ENCODE results near the gene RAP1A. TPM values are rescaled to one million over a fixed set of nuclear protein-coding genes. Genes with fewer than 3 reads are reported as not detected.

The RAP1A gene
- total RNA-seq, 1 experiment from 2014 or later: 26.7 TPM

- no peak for TF ChIP-seq CTCF (conservative IDR thresholded peaks at IDR 0.05)
- Histone ChIP-seq H2BK20ac (ENCODE audit: low read depth, low read length, poor library complexity, severe bottlenecking) (no peak overlapping the region), H4K20me1 (ENCODE audit: control insufficient read depth, insufficient read depth, insufficient read length) (no peaks in the 10 kb centered on the region), H4K5ac (ENCODE audit: insufficient read length, low read depth, low read length) (no peak overlapping the region), H3K23me2 (ENCODE audit: insufficient read length, low read depth, low read length, poor library complexity, severe bottlenecking) (no peaks in the 10 kb centered on the region), H3K14ac (ENCODE audit: insufficient read depth, low read length) (no peak overlapping the region), H3K79me2 (ENCODE audit: insufficient read depth, low read length) (peaks cover 4% of the 10 kb centered on the region; the same call in 1 of the 2 replicates), H2BK15ac (ENCODE audit: low read depth, low read length) (no peak overlapping the region), H3K56ac (ENCODE audit: insufficient read length, low read depth, low read length) (no peak overlapping the region), H4K91ac (ENCODE audit: insufficient read length, low read depth, low read length) (no peak overlapping the region), H3K23ac (ENCODE audit: insufficient read length, low read depth, low read length) (no peak overlapping the region), H2AFZ (ENCODE audit: low read length) (no peak overlapping the region), H2BK5ac (ENCODE audit: insufficient read length, low read length) (no peak overlapping the region), H3K79me1 (ENCODE audit: insufficient read depth, low read depth, low read length, poor library complexity, severe bottlenecking) (peaks cover 3% of the 10 kb centered on the region), H3T11ph (ENCODE audit: low read length) (no peak overlapping the region), H3K18ac (ENCODE audit: insufficient read length, low read depth, low read length) (no peak overlapping the region), H3K9me3 (ENCODE audit: control insufficient read depth, low read depth, low read length) (no peaks in the 10 kb centered on the region), H3K9ac (ENCODE audit: extremely low read depth, insufficient read length, low read length) (no peak overlapping the region), H2BK120ac (ENCODE audit: low read depth, low read length, poor library complexity, severe bottlenecking) (no peak overlapping the region), H3K27me3 (ENCODE audit: insufficient read depth, low read length) (no peaks in the 10 kb centered on the region), H2BK12ac (ENCODE audit: insufficient read length, low read depth, low read length) (no peak overlapping the region), H3K4ac (ENCODE audit: low read depth, low read length) (no peak overlapping the region), H4K8ac (replicated peaks; ENCODE audit: insufficient read length, low read depth, low read length) (no peak overlapping the region), H2AK5ac (ENCODE audit: insufficient read length, low read length) (no peak overlapping the region), H3K4me2 (ENCODE audit: insufficient read depth, insufficient read length, low read length) (no peak overlapping the region), H3K4me1 (ENCODE audit: insufficient read depth, low read length) (no peaks in the 10 kb centered on the region), H3K27ac (ENCODE audit: insufficient read length, low read depth, low read length) (no peak overlapping the region)
- no peak overlapping the region for H3K27ac Mint-ChIP-seq
- H3K27me3 Mint-ChIP-seq (ENCODE audit: low read depth): no peaks in the 10 kb centered on the region
- peaks cover 17 to 21% of the 10 kb centered on the region in 2 experiments for H3K4me1 Mint-ChIP-seq
- no peak overlapping the region for H3K4me3 Mint-ChIP-seq
- DNase-seq: no peak
- H3K9me3 Mint-ChIP-seq: peaks cover 0 to 5% of the 10 kb centered on the region in 2 experiments; a peak in 2 of 5 replicates
- no CpG with 5 or more reads among the region's 3 CpGs for WGBS (ENCODE audit: extremely low coverage, insufficient read length, low lambda C conversion rate)
- peaks cover 0 to 10% (median 5%) of the 10 kb centered on the region in 3 experiments; a peak in 6 of 7 replicates for H3K36me3 Mint-ChIP-seq (ENCODE audit: insufficient read depth in 1 of 3, low read depth in 3 of 3)
Observed at GRCh38 chr1:111639602-111640198, 20.1 kb downstream of the RAP1A start.
